Endothelial cell (in vitro differentiated cells): ENCODE results near the gene CLCN2. TPM values are rescaled to one million over a fixed set of nuclear protein-coding genes. Genes with fewer than 3 reads are reported as not detected.

ENCODE experiments used
- DNase-seq: peaks from one replicate; pipeline ENCODE4 v3.0.0; 2021; ENCODE audit warnings: low spot score
- H3K27ac Mint-ChIP-seq: one replicate; pipeline ENCODE4 v1.8.0; 2021; ENCODE audit warnings: mixed read lengths, inconsistent platforms; ENCODE audit not compliant: unreplicated experiment
- H3K27me3 Mint-ChIP-seq: one replicate; pipeline ENCODE4 v1.8.0; 2021; ENCODE audit warnings: mild to moderate bottlenecking, moderate library complexity, mixed read lengths, inconsistent platforms; ENCODE audit not compliant: unreplicated experiment
- H3K36me3 Mint-ChIP-seq: one replicate; pipeline ENCODE4 v1.8.0; 2021; ENCODE audit warnings: mild to moderate bottlenecking, low read depth, mixed read lengths, inconsistent platforms; ENCODE audit not compliant: unreplicated experiment
- H3K4me1 Mint-ChIP-seq: one replicate; pipeline ENCODE4 v1.8.0; 2021; ENCODE audit warnings: mild to moderate bottlenecking, mixed read lengths, inconsistent platforms; ENCODE audit not compliant: unreplicated experiment
- H3K4me3 Mint-ChIP-seq: one replicate; pipeline ENCODE4 v1.8.0; 2021; ENCODE audit warnings: mild to moderate bottlenecking, mixed read lengths, inconsistent platforms; ENCODE audit not compliant: unreplicated experiment
- H3K9me3 Mint-ChIP-seq: one replicate; pipeline ENCODE4 v1.8.0; 2021; ENCODE audit warnings: mixed read lengths, inconsistent platforms; ENCODE audit not compliant: unreplicated experiment
- total RNA-seq: library from RNA; stranded (reverse); fragmentation: NEBNext Ultra II Directional; extraction: Animal tissue kit (Norgen Biotek cat#: 25700); gene quantifications from one replicate; pipeline ENCODE4 v1.2.1, GENCODE V29; 2021; ENCODE audit not compliant: unreplicated experiment
- TF ChIP-seq, protein P1 (sequence below): fragments of 200-600 bp; sonication (generic); IDR thresholded peaks from one replicate; pipeline ENCODE4 v1.5.0; 2021; ENCODE audit warnings: antibody characterized with exemption; ENCODE audit not compliant: unreplicated experiment

Gene CLCN2
- total RNA-seq, 1 donor from 2014 or later = 6.3 TPM

DNA sequence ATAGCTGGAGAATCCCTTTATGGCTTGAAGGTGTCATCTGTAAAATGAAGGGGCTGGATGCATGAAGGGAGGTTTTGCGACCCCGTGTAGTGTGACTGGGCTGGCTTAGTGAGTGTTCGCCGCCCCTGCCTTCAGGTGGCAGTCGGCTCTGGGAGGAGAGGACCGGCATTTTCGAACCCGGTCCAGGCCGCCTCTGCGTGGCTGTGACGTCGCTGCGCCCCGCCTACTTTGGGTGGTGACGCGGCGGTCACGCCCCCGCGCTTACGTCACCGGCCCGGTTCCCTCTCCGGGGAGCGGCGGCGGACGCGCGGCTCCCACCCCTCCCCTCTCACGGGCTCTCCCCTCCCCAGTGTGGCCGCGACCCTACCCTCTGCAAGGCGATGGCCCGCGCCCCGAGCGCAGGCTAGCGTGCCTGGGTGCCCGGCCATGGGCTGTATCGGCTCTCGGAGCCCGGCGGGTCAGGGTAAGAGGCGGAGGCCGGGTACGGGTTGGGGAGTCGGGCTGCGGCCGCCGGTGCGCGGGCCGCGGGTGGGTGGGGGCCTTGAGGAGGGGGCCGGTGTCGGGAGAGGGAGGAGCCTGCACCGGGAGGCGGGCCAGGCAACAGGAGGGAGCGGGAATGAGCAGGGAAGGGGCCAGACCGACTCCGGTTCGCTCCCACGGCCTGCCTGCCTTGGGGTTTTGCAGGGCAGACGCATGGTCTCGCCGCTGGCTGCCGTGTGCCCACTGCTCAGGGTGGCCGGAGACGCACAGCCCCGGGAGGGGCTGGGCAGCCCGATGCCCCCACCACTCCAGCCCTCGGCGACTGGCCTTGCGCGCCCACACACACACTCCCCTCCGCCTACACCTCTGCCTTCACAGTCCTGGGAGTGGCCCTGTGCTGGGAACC is 25.5 kb downstream of the CLCN2 start:
- Mint-ChIP-seq H3K27me3 (peaks cover 38% of the 10 kb centered on the region), H3K4me3 (peak overlapping the region; percentile 94), H3K4me1 (peaks cover 71% of the 10 kb centered on the region), H3K27ac (peak overlapping the region; percentile 94), H3K36me3 (peaks cover 49% of the 10 kb centered on the region), H3K9me3 (no peaks in the 10 kb centered on the region)
- TF ChIP-seq, protein P1, sequence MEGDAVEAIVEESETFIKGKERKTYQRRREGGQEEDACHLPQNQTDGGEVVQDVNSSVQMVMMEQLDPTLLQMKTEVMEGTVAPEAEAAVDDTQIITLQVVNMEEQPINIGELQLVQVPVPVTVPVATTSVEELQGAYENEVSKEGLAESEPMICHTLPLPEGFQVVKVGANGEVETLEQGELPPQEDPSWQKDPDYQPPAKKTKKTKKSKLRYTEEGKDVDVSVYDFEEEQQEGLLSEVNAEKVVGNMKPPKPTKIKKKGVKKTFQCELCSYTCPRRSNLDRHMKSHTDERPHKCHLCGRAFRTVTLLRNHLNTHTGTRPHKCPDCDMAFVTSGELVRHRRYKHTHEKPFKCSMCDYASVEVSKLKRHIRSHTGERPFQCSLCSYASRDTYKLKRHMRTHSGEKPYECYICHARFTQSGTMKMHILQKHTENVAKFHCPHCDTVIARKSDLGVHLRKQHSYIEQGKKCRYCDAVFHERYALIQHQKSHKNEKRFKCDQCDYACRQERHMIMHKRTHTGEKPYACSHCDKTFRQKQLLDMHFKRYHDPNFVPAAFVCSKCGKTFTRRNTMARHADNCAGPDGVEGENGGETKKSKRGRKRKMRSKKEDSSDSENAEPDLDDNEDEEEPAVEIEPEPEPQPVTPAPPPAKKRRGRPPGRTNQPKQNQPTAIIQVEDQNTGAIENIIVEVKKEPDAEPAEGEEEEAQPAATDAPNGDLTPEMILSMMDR = no peak
- peak; percentile 88 for DNase-seq

DNA sequence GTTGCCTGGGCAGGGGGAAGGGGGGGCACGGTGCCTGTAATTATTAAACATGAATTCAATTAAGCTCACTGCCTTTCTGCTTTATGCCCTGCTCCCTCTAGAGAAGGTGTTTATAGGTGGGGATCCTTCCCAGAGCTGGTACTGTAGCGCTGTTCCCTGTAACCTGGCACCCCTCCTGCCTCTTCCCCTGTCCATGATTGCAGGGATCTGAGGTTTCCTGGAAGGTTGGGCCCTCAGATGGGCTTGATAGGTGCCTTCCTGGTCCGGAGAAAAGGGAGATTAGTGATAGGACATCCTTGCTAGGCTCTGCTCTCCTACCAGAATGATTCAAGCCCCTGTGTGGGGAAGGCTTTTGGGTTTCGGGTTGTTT is 26.1 kb downstream of the CLCN2 start:
- TF ChIP-seq, protein P1 = no peak
- peaks cover 67% of the 10 kb centered on the region for H3K4me1 Mint-ChIP-seq
- H3K27ac Mint-ChIP-seq = peak overlapping the region; percentile 91
- H3K36me3 Mint-ChIP-seq = peaks cover 48% of the 10 kb centered on the region
- H3K9me3 Mint-ChIP-seq = no peaks in the 10 kb centered on the region
- H3K27me3 Mint-ChIP-seq = peaks cover 37% of the 10 kb centered on the region
- DNase-seq = no peak
- peak overlapping the region; percentile 81 for H3K4me3 Mint-ChIP-seq

- Mint-ChIP-seq H3K4me3 (peak overlapping the region; percentile 63), H3K27me3 (peaks cover 37% of the 10 kb centered on the region), H3K4me1 (peaks cover 69% of the 10 kb centered on the region), H3K36me3 (peaks cover 52% of the 10 kb centered on the region), H3K27ac (peak overlapping the region; percentile 96), H3K9me3 (no peaks in the 10 kb centered on the region)
- DNase-seq = no peak
- TF ChIP-seq, protein P1 = no peak
Observed at GRCh38 chr3:184334470-184335158, 26.8 kb downstream of the CLCN2 start.

DNA sequence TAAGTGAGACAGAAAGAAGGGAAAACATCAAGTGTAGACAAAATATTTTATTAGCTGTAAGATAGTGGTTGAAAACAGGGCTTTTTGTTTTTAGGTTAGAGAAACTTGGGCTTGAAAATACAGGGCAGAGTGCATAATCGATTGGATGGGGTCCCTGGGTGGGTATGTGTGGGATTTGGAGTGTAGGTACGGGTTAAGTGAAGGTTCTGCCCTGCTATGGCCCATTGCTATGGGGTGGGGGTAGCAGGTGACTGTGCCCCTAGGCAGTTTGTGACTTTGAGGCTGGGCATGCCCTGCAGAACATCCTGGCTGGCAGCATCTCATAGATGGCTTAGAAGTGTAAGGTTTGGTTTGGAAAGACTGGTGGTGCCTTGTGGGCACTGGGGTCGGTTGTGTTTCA is 27.7 kb downstream of the CLCN2 start:
- Mint-ChIP-seq H3K9me3 (no peaks in the 10 kb centered on the region), H3K27ac (peak overlapping the region; percentile 96), H3K4me1 (peaks cover 67% of the 10 kb centered on the region), H3K27me3 (peaks cover 35% of the 10 kb centered on the region), H3K4me3 (peak overlapping the region; percentile 63), H3K36me3 (peaks cover 59% of the 10 kb centered on the region)
- TF ChIP-seq, protein P1 = no peak
- DNase-seq = no peak

DNA sequence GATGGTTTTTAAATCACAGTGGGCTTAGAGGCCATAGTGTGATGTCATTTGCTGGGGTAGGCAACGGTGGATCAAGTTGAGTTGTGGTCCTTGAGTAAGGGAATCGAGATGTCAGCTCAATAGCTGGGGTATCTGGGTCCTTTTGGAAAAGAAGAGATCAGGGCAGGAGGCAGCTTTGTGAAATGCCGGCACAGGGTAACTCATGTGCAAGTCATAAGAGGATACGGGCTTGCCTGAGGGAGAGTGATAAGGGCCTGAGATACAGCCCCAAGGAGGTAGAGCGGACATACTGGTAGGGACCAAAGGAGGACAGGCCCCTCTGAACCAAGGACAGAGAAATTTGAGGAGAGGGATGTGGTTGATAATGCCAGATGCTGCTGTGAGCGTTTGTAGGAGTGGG is 28.2 kb downstream of the CLCN2 start:
- H3K4me3 Mint-ChIP-seq = peak overlapping the region; percentile 63
- H3K27me3 Mint-ChIP-seq = peaks cover 38% of the 10 kb centered on the region
- DNase-seq = no peak
- TF ChIP-seq, protein P1 = no peak
- peaks cover 65% of the 10 kb centered on the region for H3K4me1 Mint-ChIP-seq
- peak overlapping the region; percentile 96 for H3K27ac Mint-ChIP-seq
- no peaks in the 10 kb centered on the region for H3K9me3 Mint-ChIP-seq
- peaks cover 64% of the 10 kb centered on the region for H3K36me3 Mint-ChIP-seq
